GM18867 (cell line): ENCODE measurements around the gene FHOD3.
"Not testable (repeated sequence)": the region's sequence is repeated elsewhere in the genome, so short reads cannot be mapped to it uniquely, and the experiment has no call there.

Experiments used
- ATAC-seq: cut with Tn5 transposase; IDR thresholded peaks from one replicate; pipeline ENCODE4 v1.9.1; 2021; ENCODE audit warnings: mild to moderate bottlenecking, moderate library complexity; ENCODE audit not compliant: unreplicated experiment

Gene FHOD3

DNA sequence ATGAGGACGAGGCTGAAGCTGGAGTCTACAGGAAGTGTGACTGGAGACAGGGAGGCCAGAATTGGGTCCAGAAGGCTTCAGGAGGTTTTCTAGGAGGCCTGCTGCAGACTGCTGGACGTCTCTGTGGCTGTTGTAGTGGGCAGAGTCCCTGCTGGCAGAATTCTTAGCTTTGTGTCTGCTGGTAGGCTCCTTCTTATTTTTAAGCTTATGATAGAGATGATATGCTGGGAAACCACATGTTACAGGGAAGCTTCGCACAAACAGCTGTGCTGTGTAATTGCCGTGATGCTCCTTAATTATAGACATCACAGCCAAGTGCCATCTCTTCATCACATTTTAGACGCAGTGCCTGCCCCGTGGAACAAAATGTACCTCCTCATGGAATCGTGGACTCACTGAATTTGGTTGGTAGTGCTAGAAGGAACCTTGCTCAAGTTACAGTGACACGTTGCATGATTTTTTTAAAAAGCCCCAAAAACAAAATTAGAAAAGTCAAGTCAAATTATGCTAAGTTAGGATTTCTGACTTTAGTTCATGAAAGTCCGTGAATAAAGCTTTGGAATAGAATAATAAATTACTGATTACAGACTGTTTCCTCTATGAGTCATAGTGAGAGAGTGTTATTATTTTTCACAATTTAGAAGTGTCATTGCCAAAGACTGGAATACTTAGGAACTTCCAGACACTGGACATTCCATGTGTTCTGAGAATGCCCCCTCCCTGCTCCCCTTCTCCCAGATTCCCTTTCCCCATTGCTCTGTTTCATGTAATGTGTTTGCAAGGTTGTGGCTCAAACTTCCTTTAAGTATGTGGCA is 144.1 kb downstream of the FHOD3 start:
- ATAC-seq: no peak

GRCh38 chr18:36442717-36443116 is 145.2 kb downstream of the FHOD3 start:
- no peak for ATAC-seq

- no peak for ATAC-seq
These were observed 148.5 kb downstream of the FHOD3 start for GRCh38 chr18:36446059-36446458.

DNA sequence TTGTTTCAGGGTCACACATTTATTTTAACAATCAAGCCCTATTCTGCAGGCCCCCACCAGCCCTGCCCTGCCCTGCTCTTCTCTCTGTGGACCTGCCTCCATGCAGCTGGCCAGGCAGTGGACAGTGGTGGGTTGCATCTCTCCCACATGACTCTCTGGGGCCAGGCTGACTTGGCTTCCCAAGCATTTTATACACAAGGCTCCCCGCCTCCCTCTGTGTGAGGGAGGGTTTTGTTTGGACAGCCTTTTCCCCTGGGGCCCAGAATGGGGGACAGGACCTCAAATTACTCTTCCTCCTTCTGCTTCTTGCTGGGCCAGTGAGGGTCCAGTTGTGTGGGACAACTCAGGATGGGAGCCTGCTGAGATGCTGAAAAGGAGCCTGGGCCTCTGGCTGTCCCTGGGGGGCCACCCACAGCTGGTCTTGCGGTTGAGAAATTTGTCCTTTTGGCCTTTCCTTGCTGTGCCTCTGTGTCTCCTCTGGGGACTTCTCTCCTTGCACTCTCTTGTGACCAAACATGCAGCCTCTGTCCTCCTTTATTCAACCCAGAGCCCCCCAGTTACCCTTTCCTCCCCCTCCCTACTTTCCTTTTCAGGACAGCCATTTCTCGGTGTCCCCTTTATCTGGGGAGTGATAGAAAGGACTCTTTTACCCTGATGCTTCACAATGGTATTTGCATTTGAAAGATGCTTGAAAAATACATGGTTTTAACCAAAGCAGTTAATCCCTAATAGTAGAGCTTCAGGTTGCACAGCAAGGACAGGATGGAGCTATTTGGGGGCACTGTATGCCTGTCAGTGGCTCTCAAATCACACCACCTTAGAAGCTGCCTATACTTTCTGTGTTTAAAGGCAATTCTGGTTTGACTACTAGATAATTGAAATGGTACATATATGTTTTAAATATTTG is 151.1 kb downstream of the FHOD3 start:
- ATAC-seq: no peak

GRCh38 chr18:36449451-36449850 is 151.9 kb downstream of the FHOD3 start:
- no peak for ATAC-seq

- ATAC-seq: no peak
These were observed 152.8 kb downstream of the FHOD3 start for GRCh38 chr18:36450264-36450663.

- no peak for ATAC-seq
These were observed 154.1 kb downstream of the FHOD3 start for GRCh38 chr18:36451454-36452251.

GRCh38 chr18:36454245-36454644 is 156.7 kb downstream of the FHOD3 start:
- ATAC-seq: no peak

- no peak for ATAC-seq
These were observed 157.4 kb downstream of the FHOD3 start for GRCh38 chr18:36454848-36455458.

GRCh38 chr18:36455931-36456330 is 158.4 kb downstream of the FHOD3 start:
- ATAC-seq: no peak

DNA sequence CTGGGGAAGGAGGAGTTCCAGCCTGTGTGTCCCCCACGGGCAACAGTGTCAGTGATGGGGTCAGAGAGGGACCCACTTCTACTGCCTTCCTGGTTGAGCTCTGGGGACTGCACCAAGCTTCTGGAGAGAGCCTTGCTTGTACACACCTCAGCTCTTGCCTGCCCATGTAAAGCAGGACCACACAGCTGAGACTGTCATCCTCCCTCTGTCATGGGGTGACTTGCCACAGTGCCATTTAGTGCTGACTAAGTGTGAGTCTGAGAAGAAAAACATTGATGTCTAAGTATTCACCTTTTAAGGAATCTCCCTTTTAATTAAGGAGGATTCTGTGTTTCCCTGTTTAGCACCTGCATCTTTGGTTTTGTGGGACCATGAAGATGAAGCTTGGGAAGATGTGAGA is 159.1 kb downstream of the FHOD3 start:
- ATAC-seq: no peak

- no peak for ATAC-seq
These were observed 160.2 kb downstream of the FHOD3 start for GRCh38 chr18:36457683-36458082.

- no peak for ATAC-seq
These were observed 160.8 kb downstream of the FHOD3 start for GRCh38 chr18:36458306-36458705.

GRCh38 chr18:36459203-36459602 is 161.7 kb downstream of the FHOD3 start:
- ATAC-seq: no peak

DNA sequence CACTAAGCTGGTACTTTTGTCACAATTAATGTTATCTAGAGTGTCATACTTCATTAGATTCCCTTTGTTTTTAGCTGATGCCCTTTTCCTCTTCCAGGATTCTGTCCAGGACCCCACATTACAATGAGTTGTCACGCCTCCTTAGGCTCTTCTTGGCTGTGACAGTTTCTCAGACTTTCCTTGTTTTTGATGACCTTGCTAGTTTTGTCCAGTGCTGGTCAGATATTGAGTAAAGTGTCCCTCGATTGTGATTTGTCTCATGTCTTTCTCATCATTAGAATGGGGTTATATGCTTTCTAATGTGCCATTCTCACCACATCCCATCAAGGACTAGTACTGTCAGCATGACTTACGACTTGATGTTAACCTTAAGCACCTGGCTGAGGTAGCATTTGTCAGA is 162.3 kb downstream of the FHOD3 start:
- no peak for ATAC-seq

DNA sequence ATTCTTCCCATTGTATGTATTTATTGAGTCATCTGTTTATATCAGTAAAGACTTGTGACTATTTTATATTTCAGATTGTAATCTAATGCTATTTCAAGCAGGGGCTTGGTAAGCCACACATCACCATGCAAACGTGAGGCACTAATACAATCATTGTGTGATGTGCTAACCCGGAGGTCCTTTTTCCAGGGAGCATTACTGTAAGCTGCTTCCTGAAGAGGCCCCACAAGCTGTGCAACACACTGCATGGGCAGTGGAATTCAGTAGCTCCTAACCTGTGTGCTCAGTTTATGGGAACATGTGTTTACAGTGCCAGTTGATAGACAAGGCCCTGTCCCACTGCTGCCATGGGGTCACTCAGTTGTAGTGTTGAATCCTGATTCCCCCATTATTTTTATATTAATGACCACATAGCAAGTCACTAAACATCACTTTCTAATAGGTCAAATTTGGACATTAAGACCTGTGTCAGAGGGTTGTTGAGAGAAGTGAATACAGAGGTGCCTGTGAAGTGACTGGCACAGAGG is 162.9 kb downstream of the FHOD3 start:
- ATAC-seq: no peak

DNA sequence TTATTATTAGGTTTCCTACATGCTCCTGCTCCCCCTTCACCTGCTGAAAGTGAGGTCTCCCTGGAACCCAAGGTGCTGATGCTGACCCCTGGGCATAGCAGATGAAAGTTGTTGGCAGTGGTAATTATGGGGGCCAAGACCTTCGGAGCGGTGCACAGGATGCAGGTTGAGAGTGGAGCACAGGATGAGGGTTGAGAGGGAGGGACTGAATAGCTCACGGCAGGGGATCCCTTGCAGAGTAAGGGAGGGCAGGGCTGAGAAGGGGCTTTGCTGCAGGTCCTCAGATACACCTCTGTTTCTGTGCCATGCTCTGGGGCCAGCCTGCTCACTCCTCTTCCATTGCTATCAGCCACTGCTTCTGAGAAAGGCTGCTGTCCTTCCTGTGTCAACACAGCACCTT is 163.3 kb downstream of the FHOD3 start:
- ATAC-seq: no peak

DNA sequence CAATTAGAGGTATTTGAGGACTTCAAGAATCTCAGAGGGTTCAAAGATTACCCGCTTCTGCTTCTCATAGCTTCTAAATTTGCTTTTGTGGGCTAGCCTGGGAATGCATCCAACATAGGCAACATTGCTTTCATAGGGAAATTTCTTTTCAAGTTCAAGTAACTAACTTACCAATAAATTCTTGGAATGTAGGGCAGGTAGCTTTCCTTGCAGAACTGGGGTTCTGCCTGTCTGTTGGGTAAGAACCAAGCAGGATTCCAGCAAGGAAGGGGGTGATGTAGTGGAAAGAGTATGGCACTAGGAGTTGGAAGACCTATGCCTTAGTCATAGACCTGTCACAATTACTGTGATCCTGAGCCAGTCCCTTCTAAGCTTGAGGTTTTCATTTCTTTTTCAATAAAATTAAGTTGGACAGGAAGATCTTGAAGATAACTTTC is 164.1 kb downstream of the FHOD3 start:
- ATAC-seq: no peak

DNA sequence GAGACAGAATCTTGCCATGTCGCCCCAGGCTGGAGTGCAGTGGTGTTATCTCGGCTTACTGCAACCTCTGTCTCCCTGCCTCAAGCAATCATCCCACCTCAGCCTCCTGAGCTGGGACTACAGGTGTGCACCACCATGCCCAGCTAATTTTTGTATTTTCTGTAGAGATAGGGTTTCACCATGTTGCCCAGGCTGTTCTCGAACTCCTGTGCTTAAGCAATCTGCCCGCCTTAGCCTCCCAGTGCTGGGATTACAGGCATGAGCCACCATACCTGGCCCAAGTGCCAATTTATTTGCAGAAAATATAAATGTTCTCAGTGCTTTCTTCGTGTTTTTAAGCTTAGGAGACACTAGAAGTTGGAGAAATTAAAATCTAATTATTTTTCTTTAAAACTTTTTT is 166.0 kb downstream of the FHOD3 start:
- ATAC-seq: not testable (repeated sequence)

- ATAC-seq: no peak
These were observed 166.7 kb downstream of the FHOD3 start for GRCh38 chr18:36464126-36464651.
